ENCODE data around the gene OTUD3. TPM values are rescaled to one million over a fixed set of nuclear protein-coding genes. Genes with fewer than 3 reads are reported as not detected.

Gene OTUD3
- total and polyA plus RNA-seq, 9 of the 15 experiments (the other 6 are each of a cell fraction or from before 2014, with no cell fraction given): 2.0 to 16.6 (median 11.0) TPM

- TF ChIP-seq PCBP2 (IDR thresholded peaks at IDR 0.05; ENCODE audit: low read depth, low read length, poor library complexity, severe bottlenecking) (no peak), PTTG1 (tag; IDR thresholded peaks at IDR 0.05; ENCODE audit: low read depth) (no peak), CTBP1 (IDR thresholded peaks at IDR 0.05; ENCODE audit: borderline replicate concordance) (peak; percentile 93), NCOA4 (IDR thresholded peaks at IDR 0.05; ENCODE audit: partially characterized antibody) (no peak), STAG1 (CRISPR knock-in tag; IDR thresholded peaks at IDR 0.05; ENCODE audit: borderline replicate concordance) (no peak), SETDB1 (IDR thresholded peaks at IDR 0.05; ENCODE audit: low read length) (no peak), ZBTB26 (CRISPR knock-in tag; IDR thresholded peaks at IDR 0.05) (no peak), MCM3 (IDR thresholded peaks at IDR 0.05) (no peak), IRF2 (CRISPR knock-in tag; IDR thresholded peaks at IDR 0.05) (no peak), DMBX1 (CRISPR knock-in tag; IDR thresholded peaks at IDR 0.05; ENCODE audit: borderline replicate concordance) (peak; percentile 98), PRMT5 (CRISPR knock-in tag; IDR thresholded peaks at IDR 0.05) (no peak), SRF (CRISPR knock-in tag; IDR thresholded peaks at IDR 0.05) (no peak; a peak in 1 of 4 replicates), GABPA (tag; conservative IDR thresholded peaks at IDR 0.05; ENCODE audit: low read depth) (peak; percentile 60), PHF20 (IDR thresholded peaks at IDR 0.05; ENCODE audit: partially characterized antibody) (no peak), PTBP1 (IDR thresholded peaks at IDR 0.05; ENCODE audit: low read depth, low read length) (0 out of 2 replicates have a peak, but pooled peaks have one; percentile 27), ZNF282 (CRISPR knock-in tag; IDR thresholded peaks at IDR 0.05) (no peak)
- TF ChIP-seq, protein P1, sequence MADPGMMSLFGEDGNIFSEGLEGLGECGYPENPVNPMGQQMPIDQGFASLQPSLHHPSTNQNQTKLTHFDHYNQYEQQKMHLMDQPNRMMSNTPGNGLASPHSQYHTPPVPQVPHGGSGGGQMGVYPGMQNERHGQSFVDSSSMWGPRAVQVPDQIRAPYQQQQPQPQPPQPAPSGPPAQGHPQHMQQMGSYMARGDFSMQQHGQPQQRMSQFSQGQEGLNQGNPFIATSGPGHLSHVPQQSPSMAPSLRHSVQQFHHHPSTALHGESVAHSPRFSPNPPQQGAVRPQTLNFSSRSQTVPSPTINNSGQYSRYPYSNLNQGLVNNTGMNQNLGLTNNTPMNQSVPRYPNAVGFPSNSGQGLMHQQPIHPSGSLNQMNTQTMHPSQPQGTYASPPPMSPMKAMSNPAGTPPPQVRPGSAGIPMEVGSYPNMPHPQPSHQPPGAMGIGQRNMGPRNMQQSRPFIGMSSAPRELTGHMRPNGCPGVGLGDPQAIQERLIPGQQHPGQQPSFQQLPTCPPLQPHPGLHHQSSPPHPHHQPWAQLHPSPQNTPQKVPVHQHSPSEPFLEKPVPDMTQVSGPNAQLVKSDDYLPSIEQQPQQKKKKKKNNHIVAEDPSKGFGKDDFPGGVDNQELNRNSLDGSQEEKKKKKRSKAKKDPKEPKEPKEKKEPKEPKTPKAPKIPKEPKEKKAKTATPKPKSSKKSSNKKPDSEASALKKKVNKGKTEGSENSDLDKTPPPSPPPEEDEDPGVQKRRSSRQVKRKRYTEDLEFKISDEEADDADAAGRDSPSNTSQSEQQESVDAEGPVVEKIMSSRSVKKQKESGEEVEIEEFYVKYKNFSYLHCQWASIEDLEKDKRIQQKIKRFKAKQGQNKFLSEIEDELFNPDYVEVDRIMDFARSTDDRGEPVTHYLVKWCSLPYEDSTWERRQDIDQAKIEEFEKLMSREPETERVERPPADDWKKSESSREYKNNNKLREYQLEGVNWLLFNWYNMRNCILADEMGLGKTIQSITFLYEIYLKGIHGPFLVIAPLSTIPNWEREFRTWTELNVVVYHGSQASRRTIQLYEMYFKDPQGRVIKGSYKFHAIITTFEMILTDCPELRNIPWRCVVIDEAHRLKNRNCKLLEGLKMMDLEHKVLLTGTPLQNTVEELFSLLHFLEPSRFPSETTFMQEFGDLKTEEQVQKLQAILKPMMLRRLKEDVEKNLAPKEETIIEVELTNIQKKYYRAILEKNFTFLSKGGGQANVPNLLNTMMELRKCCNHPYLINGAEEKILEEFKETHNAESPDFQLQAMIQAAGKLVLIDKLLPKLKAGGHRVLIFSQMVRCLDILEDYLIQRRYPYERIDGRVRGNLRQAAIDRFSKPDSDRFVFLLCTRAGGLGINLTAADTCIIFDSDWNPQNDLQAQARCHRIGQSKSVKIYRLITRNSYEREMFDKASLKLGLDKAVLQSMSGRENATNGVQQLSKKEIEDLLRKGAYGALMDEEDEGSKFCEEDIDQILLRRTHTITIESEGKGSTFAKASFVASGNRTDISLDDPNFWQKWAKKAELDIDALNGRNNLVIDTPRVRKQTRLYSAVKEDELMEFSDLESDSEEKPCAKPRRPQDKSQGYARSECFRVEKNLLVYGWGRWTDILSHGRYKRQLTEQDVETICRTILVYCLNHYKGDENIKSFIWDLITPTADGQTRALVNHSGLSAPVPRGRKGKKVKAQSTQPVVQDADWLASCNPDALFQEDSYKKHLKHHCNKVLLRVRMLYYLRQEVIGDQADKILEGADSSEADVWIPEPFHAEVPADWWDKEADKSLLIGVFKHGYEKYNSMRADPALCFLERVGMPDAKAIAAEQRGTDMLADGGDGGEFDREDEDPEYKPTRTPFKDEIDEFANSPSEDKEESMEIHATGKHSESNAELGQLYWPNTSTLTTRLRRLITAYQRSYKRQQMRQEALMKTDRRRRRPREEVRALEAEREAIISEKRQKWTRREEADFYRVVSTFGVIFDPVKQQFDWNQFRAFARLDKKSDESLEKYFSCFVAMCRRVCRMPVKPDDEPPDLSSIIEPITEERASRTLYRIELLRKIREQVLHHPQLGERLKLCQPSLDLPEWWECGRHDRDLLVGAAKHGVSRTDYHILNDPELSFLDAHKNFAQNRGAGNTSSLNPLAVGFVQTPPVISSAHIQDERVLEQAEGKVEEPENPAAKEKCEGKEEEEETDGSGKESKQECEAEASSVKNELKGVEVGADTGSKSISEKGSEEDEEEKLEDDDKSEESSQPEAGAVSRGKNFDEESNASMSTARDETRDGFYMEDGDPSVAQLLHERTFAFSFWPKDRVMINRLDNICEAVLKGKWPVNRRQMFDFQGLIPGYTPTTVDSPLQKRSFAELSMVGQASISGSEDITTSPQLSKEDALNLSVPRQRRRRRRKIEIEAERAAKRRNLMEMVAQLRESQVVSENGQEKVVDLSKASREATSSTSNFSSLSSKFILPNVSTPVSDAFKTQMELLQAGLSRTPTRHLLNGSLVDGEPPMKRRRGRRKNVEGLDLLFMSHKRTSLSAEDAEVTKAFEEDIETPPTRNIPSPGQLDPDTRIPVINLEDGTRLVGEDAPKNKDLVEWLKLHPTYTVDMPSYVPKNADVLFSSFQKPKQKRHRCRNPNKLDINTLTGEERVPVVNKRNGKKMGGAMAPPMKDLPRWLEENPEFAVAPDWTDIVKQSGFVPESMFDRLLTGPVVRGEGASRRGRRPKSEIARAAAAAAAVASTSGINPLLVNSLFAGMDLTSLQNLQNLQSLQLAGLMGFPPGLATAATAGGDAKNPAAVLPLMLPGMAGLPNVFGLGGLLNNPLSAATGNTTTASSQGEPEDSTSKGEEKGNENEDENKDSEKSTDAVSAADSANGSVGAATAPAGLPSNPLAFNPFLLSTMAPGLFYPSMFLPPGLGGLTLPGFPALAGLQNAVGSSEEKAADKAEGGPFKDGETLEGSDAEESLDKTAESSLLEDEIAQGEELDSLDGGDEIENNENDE (IDR thresholded peaks at IDR 0.05; ENCODE audit: low read depth, low read length): no peak
These were observed 12.3 kb upstream of the OTUD3 start (continued) for GRCh38 chr1:19869929-19870328.
